Activated effector memory CD4-positive, alpha-beta T cell treated with Interleukin-2 at 50 U/mL for 16 hours (primary cell): Measurements from ENCODE around the gene PREB.
"Not testable (repeated sequence)": the region's sequence is repeated elsewhere in the genome, so short reads cannot be mapped to it uniquely, and the experiment has no call there.

Experiments used
- DNase-seq: peaks from one replicate; pipeline ENCODE4 v3.0.0-alpha.2; 2020

PREB gene

DNA sequence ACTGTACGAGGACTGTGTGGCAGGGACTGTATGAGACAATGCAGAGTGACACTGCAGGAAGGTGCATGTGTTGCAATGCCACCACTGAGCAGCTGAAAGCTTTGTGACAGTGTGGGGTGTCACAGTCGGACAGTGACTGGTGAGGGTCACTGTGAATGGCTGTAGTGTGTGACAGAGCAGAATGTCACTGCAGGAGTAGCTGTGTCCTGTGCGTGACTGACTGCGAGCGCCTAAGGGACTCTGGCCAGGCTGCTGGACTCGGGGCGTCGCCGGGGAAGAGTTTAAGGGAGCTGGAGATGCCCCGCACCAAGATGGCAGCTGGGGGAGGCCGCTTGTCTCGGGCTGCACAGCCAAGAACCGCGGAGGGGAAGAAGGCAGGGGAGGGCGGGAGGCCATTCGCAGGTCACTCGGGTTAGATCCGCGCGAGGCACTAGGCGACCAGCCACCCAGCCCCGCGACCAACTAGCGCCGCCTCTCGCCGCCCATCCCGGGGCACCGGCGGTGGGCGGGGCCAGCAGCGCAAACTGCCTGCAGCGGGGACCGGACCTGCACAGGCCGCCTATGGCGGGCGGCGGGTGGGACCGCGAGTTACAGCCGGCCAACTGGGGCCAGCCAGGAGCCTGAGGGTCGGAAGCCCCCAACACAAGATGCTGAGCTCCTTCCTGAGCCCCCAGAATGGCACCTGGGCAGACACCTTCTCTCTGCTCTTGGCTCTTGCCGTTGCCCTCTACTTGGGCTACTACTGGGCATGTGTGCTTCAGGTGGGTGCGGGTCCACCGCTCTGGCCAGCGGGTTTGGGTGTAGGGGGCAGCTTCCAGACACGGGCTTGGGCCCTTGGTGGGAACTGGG is 10.9 kb downstream of the PREB start, which contains the start of gene ABHD1:
ABHD1 (plus strand) TSS at position 514 of the 849 bp plus-strand sequence; CDS start at position 648, 134 bp downstream.
- peak; percentile 59 for DNase-seq

DNA sequence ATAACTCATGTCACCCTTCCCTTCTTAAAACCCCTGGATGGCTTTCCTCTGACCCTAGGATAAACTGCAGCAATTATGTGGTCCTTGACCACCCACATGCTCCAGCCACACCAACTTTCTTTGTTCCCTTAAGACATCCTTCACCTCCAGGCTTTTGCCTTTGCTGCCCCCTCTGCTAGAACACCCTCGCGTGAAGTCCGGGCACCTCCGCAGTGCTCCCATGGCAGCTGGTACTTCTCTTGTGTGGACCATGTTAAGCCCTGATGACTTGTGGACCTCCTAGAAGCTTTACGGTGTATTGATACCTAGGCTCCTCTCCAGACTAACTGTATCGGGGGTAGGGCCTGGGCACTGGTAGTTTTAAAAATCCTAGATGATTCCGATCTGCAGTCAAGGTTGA is 11.6 kb downstream of the PREB start:
- DNase-seq, result no peak

DNA sequence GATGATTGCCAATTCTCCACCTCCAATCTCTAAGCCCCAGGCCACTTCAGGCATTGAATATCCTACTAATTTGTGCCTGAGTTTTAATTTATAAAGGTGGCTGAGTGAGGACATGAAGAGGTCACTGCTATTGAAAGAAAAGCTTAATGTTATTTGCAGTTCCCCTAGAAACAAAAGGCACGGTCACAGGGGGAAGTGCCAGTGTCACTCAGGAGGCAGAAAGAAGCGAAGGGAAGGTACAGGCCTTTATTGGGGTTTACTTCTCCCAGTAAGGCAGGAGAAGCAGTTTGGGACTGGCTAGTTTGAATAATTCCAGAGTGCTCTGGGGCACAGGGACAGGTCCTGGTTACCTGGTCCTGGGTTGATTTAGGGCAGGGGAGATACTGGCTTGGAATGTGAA is 12.5 kb downstream of the PREB start:
- DNase-seq, result no peak

DNA sequence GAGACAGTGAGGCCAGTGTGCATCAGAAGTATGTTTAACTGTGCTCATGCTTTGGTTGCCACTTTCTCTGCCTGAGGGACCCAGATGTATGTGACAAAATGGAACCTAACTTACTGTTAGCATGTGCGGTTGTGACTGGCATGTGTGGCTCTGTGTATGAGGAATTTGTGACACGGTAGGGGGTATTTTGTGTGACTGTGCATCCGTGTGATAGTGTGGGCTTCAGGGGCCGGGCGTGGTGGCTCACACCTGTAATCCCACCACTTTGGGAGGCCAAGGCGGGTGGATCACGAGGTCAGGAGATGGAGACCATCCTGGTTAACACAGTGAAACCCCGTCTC is 15.1 kb downstream of the PREB start:
- not testable (repeated sequence) for DNase-seq

DNA sequence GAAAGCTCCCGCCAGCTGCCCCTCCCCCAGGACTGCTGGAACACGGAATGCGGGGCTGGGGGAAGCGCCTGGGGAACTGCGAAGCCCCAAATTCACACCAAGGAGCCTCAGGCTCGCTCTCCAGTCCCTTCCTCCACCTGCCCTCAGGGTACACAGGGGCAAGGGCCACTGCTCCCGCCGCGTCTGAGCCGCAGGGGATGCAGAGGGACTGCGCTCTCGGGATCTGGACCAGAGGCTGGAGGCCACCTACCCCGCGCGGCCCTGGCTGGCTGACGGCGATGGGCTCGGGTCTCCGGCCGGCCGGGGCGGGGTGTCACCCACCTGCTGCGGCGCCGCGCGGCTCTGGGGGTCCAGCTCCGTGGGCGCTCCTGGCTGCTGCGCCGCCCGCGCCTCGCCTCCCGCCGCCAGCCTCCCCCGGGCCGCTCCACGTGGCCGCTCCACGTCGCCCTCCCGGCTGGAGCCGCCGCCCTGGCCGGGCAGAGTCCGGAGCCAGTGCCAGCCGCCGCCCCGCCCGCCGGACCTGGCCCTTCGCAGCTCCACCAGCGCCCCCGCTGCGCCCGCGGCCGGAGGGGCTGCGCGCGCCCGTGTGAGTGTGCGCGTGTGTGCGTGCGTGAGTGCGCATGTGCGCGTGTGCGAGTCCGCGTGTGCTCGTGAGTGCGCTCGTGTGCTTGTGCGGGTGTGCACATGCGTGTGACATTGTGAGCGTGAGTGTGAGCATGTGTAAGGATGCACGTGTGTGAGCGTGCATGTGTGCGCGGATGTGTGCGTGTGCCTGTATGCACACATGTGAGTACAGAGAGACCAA is 15.7 kb downstream of the PREB start, which contains the start of gene CGREF1:
CGREF1 (minus strand) TSS at position 604 of the 805 bp plus-strand sequence. CDS start 14,762 bp downstream, outside the sequence.
- no peak for DNase-seq

DNA sequence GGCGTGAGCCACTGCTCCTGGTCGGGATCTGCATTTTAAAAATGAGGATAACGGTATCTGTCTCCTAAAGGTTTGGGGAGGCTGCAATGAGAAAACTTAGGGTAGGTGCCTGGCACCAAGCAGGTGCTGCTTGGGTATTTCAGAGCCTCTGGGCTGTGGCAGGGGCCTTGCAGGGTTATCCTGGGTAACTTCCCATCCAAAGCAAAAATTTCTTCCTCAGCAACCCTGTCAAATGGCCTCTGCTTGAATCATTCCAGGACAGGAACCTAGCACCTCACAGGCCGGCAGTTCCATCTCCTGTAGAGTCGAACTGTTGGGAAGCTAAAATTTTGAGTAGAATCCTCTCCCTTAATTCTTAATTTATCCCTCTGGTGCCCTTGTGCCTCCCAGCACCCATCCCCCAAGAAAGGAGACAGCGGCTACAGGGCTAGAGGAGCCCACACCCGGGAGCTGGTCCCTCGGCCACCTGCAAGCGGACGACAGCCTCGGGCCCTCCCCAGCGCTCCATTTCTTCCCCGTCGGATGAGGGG is 16.4 kb downstream of the PREB start:
- no peak for DNase-seq

DNA sequence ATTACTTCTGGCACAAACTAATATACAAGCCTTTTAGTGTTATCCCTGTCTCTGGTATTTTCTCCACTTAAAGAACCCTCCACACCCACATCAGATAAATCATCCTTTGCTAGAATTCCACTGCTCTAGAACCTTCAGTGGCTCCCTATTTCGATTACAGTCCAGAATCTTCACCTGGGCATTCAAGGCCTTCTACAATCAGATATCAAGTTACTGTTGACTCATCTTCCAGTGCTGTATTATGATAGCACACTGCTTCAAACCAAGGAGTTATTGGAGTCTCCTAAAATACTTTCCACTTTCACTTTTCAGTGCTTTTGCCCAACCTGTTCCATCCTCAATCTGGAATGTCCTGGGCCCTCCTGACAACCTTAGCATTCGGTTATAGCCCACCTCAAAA is 18.9 kb downstream of the PREB start:
- no peak for DNase-seq

DNA sequence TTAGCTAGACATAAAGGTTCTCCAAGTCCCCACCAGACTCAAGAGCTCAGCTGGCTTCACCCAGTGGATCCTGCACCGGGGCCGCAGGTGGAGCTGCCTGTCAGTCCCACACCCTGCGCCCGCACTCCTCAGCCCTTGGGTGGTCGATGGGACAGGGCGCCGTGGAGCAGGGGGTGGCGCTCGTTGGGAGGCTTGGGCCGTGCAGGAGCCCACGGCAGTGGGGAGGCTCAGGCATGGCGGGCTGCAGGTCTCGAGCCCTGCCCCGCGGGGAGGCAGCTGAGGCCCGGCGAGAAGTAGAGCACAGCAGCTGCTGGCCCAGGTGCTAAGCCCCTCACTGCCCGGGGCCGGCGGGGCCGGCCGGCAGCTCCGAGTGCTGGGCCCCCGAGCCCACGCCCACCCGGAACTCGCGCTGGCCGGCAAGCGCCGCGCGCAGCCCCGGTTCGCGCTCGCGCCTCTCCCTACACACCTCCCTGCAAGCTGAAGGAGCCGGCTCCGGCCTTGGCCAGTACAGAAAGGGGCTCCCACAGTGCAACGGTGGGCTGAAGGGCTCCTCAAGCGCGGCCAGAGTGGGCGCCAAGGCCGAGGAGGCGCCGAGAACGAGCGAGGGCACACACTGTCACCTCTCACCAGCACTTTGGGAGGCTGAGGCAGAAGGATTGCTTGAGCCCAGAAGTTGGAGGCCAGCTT is 22.9 kb downstream of the PREB start:
- not testable (repeated sequence) for DNase-seq

DNA sequence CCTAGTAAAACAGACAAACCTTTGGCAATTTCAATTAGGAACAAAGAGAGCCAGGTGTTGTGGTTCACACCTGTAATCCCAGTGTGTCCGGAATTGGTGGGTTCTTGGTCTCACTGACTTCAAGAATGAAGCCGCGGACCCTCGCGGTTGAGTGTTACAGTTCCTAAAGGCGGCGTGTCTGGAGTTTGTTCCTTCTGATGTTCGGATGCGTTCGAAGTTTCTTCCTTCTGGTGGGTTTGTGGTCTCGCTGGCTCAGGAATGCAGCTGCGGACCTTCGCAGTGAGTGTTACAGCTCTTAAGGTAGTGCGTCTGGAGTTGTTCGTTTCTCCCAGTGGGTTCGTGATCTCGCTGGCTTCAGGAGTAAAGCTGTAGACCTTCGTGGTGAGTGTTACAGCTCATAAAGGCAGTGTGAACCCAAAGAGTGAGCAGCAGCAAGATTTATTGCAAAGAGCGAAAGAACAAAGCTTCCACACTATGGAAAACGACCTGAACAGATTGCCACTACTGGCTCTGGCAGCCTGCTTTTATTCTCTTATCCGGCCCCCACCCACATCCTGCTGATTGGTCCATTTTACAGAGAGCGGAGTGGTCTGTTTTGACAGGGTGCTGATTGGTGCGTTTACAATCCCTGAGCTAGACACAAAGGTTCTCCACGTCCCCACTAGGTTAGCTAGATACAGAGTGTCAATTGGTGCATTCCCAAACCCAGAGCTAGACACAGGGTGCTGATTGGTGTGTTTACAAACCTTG is 23.7 kb downstream of the PREB start:
- DNase-seq, result not testable (repeated sequence)

DNA sequence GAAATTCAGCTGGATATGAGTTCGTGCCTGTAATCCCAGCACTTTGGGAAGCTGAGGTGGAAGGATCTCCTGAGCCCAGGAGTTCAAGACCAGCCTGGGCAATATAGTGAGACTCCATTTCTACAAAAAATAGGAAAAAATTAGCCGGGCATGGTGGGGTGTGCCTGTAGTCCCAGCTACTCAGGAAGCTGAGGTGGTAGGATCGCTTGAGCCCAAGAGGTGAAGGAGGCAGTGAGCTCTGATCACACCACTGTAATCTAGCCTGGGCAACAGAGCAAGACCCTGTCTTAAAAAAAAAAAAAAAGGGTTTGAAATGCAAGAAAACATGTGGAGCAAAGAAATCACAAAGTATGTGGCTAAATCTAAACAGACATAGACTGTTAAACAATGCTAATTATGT is 25.4 kb downstream of the PREB start:
- DNase-seq, result no peak

DNA sequence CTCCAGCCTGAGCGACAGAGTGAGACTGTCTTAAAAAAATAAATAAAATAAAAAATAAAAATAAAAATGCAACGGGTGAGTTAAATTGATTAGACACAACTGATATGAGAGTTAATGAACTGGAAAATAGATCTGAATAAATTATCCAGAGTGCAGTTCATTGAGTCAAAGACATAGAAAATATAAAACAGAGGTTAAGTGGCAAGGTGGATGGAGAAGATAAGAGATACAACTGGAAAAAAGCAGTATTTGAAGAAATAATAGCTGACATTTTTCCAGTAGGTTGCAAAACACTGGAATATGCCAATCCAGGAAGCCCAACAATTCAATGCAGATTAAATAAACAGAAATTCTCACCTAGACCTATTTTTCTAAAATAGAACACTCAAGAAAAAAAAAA is 26.2 kb downstream of the PREB start:
- DNase-seq, result no peak

DNA sequence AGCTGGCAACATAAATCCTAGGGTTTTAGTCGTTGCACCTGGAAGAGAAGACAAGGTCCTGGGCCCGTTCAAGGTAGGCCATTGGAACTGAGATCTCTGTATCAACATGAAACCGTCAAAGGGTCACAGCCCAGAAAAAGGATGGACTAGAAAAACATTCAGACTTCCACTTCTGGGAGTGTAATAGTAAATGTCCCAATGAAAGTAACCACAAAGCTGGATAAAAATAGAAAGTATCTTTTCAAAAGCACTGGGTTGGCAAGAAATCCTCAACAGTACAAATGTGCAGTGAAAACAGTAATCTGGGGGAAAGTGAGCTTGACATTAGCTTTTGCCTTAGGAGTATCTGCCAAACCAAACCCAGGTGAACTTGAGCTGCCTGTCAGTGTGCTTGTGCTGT is 28.5 kb downstream of the PREB start:
- no peak for DNase-seq

DNA sequence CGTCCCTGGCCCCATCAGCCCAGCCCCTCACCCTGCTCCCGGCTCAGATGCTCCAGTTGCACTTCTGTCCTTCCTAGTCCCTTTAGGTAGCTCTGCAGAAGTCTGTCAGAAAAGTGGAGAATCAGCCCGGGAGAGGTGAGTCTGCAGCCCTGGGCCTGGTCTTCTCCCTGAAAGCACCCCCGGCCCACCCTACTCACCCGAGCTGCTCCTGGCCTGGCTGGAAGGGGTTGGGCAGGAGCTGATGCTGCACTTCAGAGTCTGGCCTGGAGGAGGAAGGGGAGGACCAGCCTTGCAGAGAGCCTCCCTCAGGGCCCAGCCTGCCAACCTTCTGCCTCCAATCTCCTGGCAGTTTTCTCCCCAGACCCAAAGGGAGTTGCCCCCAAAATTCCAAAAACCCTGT is 32.1 kb downstream of the PREB start:
- no peak for DNase-seq

DNA sequence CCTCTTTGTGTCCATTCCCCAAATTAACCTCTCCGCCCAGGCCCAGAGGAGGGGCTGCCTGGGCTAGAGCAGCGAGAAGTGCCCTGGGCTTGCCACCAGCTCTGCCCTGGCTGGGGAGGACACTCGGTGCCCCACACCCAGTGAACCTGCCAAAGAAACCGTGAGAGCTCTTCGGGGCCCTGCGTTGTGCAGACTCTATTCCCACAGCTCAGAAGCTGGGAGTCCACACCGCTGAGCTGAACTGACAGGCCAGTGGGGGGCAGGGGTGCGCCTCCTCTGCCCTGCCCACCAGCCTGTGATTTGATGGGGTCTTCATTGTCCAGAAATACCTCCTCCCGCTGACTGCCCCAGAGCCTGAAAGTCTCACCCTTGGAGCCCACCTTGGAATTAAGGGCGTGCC is 34.4 kb downstream of the PREB start:
- DNase-seq, result no peak

DNA sequence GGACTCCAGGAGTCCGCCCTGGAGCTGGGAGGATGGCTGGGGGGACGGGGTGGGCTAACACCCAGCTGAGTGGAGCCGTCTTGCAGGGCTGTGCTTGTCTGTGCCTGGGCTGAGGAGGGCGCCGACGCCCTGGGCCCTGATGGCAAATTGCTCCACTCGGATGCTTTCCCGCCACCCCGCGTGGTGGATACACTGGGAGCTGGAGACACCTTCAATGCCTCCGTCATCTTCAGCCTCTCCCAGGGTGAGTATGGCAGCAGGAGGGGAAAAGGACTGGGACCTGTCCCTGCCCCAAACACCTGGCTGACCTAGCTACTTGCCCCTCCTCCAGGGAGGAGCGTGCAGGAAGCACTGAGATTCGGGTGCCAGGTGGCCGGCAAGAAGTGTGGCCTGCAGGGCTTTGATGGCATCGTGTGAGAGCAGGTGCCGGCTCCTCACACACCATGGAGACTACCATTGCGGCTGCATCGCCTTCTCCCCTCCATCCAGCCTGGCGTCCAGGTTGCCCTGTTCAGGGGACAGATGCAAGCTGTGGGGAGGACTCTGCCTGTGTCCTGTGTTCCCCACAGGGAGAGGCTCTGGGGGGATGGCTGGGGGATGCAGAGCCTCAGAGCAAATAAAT is 35.0 kb downstream of the PREB start:
- DNase-seq, result no peak

DNA sequence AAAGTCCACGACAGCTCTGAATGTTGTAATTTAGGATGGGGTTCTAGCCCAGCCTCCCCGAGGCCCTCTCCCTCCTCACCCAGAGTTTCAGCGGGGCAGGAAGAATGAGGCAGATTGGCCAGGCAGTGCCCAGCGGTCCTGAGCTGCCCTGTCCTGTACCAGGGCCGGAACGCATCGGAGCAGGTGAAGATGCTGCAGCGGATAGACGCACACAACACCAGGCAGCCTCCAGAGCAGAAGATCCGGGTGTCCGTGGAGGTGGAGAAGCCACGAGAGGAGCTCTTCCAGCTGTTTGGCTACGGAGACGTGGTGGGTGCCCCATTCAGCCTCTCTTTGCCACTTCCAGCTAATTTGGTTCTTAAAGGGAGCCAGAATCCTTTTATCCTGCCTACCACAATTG is 37.1 kb downstream of the PREB start:
- DNase-seq, result no peak

DNA sequence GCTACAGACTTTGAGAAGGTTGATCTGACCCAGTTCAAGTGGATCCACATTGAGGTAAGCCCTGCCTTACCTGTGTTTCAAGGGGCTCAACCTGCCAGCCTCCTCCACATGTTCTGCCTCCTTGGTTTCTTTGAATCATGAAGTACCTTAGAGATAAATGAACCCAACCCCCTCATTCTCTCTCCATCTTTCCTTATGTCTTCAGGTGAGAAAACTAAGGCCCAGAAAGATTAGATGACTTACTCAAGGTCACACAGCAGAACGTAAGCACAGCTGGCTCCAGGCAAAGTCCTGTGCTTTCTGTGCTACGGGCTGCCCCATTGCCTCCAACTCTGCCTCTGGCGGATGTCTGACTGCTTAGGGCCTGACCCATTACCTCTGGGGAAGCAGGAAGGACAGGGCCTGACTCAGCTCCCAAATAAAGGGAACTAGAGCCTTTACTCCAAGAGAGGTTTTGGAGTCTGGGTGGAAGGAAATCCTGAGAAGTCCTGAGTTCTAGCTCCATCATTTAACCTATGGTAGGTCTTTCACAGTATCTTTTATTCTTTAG is 37.6 kb downstream of the PREB start:
- no peak for DNase-seq

DNA sequence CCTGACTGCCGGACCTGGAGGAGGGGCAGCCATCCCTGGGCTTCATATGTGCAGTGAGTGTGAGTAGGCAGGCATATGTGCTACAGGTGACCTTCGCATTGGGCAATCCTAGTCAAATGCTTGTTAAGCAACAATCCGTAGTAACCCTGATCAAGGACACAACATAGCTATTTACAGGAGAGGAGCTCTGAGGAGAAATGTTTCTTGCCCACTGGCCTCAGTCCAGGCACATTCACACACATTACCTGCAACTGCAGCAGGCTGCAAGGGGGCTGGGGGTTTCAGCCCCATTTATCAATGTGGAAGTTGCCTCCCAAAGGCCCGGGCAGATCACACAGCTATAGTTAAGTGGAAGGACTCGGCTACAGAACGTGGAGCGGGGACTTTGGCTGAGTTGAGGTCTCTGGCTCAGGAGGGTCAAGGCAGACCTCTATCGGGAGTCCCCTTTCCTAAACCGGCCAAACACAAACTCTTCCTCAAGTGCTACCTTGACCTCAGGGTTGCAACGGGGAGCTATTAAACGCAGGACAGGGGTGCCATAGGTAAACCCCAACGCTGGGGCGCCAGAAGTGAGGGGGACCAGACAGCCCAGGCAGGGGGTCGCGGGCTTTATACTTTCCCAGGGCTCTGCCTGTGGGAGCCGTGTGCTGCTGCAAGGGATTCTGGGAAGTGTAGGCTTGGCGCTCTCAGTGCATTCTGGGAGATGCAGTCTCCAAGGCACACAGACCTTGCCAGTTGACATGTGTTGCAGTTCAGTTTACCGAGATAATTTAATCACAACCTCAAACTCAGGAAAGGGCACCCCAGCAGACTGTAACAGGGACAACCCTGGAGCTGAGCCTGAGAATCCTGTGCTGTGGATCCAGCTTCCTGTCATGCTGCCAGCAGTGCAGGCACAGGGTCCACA is 38.4 kb downstream of the PREB start:
- peak; percentile 12 for DNase-seq

DNA sequence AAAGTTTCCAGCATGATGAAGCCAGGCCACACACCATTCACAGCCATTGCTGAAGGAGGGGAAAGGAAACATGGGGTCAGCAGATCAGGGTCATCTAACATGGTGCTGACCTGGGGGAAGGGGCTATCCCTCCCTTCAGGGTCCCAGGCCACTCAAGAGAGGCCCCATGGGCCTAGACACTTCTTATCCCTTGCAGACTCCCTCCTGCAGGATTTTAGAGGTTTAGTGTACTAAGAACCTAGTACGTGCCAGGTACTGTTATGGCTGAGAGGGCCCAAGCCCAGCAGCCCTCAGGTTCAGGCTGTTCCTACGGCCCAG is 39.0 kb downstream of the PREB start:
- no peak for DNase-seq

DNA sequence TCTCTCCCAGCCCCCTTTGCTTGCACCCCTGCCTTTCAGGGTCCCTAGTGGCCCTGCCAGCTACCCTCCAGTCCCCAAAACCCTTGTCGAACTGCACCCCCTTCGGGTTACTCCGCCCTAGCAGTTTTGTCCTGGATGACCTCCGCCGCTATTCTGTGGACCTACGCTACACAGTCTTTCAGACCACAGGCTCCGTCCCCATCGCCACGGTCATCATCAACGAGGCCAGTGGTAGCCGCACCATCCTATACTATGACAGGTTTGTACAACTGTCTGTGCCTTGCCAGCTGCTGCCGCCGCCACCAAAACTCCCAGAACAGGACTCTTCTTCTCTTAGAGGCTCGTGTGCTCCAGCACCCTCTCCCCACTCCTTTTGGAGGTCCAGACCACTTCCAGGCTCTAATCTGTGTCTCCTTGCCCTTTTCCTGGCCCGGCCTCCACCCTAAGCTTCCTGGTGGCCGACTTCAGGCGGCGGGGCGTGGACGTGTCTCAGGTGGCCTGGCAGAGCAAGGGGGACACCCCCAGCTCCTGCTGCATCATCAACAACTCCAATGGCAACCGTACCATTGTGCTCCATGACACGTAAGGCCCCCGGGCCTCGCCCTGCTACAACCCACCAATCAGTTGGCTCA is 40.0 kb downstream of the PREB start:
- no peak for DNase-seq
